Naive thymus-derived CD8-positive, alpha-beta T cell (primary cell): Measurements from ENCODE around the gene SLC22A5. TPM values are rescaled to one million over a fixed set of nuclear protein-coding genes. Genes with fewer than 3 reads are reported as not detected.

ENCODE experiments used
- ATAC-seq, 2 donors: fragments of 150-1000 bp; cut with Tn5 transposase in 1 of 2; sonication (Bioruptor Pico), chemical (Tn5 transposase) in 1 of 2; 1 replicate in 1 of 2; 2 replicates in 1 of 2; pipeline ENCODE4 v1.10.0; 2021; ENCODE audit warnings: mild to moderate bottlenecking in 2 of 2, moderate library complexity in 2 of 2
- POLR2A ChIA-PET: fragments of 350-600 bp; sonication (Branson Sonifier 250); formaldehyde crosslinking; loops from one replicate; lab custom pipeline; 2021; ENCODE audit warnings: antibody characterized with exemption; lab: Charles Lee
- DNase-seq, 10 donors: peaks; one replicate each; pipeline versions ENCODE4 v3.0.0 to v3.0.0-alpha.2; 2020 to 2022
- H3K27ac Mint-ChIP-seq, 10 donors: one replicate each; pipeline ENCODE4 v1.8.0; 2020 to 2022; ENCODE audit warnings: mild to moderate bottlenecking in 10 of 10, mixed read lengths in 10 of 10, moderate library complexity in 4 of 10, inconsistent platforms in 1 of 10
- H3K27me3 Mint-ChIP-seq, 5 donors: one replicate each; pipeline ENCODE4 v1.8.0; 2021 to 2022; ENCODE audit warnings: mixed read lengths in 5 of 5
- H3K36me3 Mint-ChIP-seq, 3 donors: one replicate each; pipeline ENCODE4 v1.8.0; 2020 to 2022; ENCODE audit warnings: mixed read lengths in 3 of 3, mild to moderate bottlenecking in 2 of 3, inconsistent platforms in 1 of 3
- H3K4me1 Mint-ChIP-seq, 4 donors: one replicate each; pipeline ENCODE4 v1.8.0; 2021 to 2022; ENCODE audit warnings: mixed read lengths in 4 of 4
- H3K4me3 Mint-ChIP-seq, 10 donors: one replicate each; pipeline ENCODE4 v1.8.0; 2020 to 2022; ENCODE audit warnings: mild to moderate bottlenecking in 10 of 10, mixed read lengths in 10 of 10, moderate library complexity in 6 of 10, inconsistent platforms in 1 of 10
- H3K9me3 Mint-ChIP-seq, 9 donors: one replicate each; pipeline ENCODE4 v1.8.0; 2020 to 2022; ENCODE audit warnings: mixed read lengths in 9 of 9, mild to moderate bottlenecking in 3 of 9, inconsistent platforms in 1 of 9, moderate library complexity in 1 of 9
- polyA plus RNA-seq, 3 donors: library from polyadenylated mRNA; unstranded; fragments of 300-500 nt; fragmentation: Illumina TruSeq; gene quantifications; one replicate each; pipeline ENCODE4 v1.2.3, GENCODE V29; 2021
- total RNA-seq, 8 experiments: library from RNA in 2 of 8; stranded (reverse) in 2 of 8; gene quantifications; one replicate each; pipeline ENCODE4 v1.2.3 and lab custom pipeline; 2021 to 2026

SLC22A5 gene
- total and polyA plus RNA-seq, 5 experiments from 2014 or later: 1.9 to 11.1 (median 3.2) TPM

DNA sequence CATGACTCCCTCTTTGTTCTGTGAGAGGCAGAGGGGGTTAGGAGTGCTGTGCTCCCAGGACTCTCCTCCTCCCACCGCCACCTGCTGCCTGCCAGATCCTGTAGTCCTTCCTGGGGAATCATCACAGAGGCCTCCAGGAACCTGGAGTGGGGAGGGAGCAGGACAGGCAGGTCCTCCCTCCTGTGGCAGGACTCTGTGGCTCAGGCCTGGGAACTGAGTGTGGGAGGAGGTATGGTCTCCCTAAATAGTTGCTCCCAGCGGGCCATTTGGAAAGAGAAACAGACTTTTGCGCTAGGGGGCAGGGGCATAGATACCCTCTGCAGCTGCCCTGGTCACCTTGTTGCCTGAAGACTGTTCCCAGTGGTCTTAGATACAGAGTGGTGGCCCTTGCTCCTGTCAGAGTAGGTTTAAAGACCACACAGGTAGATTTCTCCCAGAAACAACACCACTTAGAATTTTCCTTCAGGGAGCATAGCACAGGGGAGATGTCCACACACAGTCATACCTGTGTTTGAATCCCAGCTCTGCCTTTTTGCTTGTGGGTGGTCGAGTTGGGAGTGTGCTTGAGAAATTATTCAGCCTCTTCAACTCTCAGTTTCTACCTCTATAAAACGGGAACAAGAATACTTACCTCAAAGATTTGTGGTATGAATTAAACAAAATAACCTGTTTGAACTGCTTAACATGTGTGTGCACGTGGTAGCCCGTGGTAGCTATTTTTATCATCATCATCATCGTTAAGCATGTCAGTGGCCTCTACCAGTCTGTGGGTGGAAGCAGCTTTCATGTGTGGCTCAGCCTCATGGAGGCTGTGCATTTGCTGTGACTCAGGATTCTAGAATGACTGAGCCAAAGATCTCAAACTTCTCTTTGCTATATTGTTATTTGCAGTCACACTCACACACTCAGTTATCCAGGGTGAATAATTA is 55.8 kb downstream of the SLC22A5 start:
- Mint-ChIP-seq H3K36me3 (peaks cover 0 to 18% (median 6%) of the 10 kb centered on the region in 3 donors), H3K4me1 (peaks cover 56 to 100% (median 99%) of the 10 kb centered on the region in 4 donors), H3K4me3 (peak overlapping the region; percentile 54 to 90 (median 78)), H3K9me3 (no peaks in the 10 kb centered on the region), H3K27ac (peak overlapping the region; percentile 91 to 100 (median 98)), H3K27me3 (no peaks in the 10 kb centered on the region)
- ATAC-seq (peak; percentile 75 to 77), DNase-seq (peak; percentile 22 to 81 (median 62))
- POLR2A ChIA-PET: interaction anchor here (0.5 to 12.3 kb wide), 12 partner anchors 10 to 1534 kb away, joined by 3 to 274 read pairs (median 26); partner anchors contain the start of gene IRF1

- Mint-ChIP-seq H3K4me3 (peak overlapping the region; percentile 54 to 90 (median 78)), H3K9me3 (no peaks in the 10 kb centered on the region), H3K27me3 (no peaks in the 10 kb centered on the region), H3K36me3 (peaks cover 0 to 19% (median 8%) of the 10 kb centered on the region in 3 donors), H3K27ac (peak overlapping the region; percentile 95 to 100 (median 98)), H3K4me1 (peaks cover 54 to 100% (median 98%) of the 10 kb centered on the region in 4 donors)
- DNase-seq: no peak
- POLR2A ChIA-PET: interaction anchor here (0.5 to 12.3 kb wide), 15 partner anchors 10 to 1533 kb away, joined by 3 to 274 read pairs (median 7); partner anchors contain the start of genes IRF1 and RAD50
- ATAC-seq: no peak
Observed at GRCh38 chr5:132425975-132426524, 56.5 kb downstream of the SLC22A5 start.

DNA sequence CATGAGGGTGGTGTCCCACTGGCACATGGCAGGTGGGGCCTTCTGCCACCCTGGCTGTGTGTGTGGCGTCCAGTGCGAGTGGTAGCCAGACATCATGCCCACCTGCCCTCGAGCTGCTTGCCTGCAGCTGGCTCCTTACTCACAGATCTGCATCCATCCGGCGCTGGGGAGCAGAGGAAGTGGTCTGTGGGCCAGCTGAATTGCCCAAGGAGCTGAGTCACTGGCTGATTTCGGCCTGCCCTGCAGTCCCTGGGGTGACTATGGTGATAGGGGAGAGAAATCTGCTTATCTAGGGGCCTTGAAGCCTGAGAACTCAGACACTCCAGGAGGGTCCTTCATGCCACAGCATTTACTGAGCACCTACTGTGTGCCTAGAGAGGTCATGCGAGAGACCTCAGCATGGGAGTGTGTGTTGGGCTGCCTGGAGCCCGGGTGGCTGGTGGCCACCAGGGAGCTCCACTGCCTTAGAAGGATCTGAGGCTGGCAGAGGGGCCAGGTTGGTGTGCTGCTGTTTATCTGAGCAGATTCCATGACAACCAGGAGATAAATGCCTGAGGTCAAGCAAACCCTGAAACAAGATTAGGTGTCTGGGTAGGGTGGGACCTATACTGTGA is 57.1 kb downstream of the SLC22A5 start:
- POLR2A ChIA-PET: interaction anchor here (0.9 to 12.3 kb wide), 14 partner anchors 10 to 130 kb away, joined by 3 to 274 read pairs (median 10); partner anchors contain the start of genes IRF1 and RAD50
- H3K4me1 Mint-ChIP-seq: peaks cover 51 to 100% (median 98%) of the 10 kb centered on the region in 4 donors
- DNase-seq (peak in 5 of 10 donors; percentile 31 to 59 (median 36)), ATAC-seq (peak; percentile 31 to 40)
- H3K9me3 Mint-ChIP-seq: no peaks in the 10 kb centered on the region
- H3K27ac Mint-ChIP-seq: peak overlapping the region; percentile 95 to 100 (median 98)
- peaks cover 0 to 21% (median 10%) of the 10 kb centered on the region in 3 donors for H3K36me3 Mint-ChIP-seq
- peak overlapping the region; percentile 62 to 90 (median 84) for H3K4me3 Mint-ChIP-seq
- H3K27me3 Mint-ChIP-seq: no peaks in the 10 kb centered on the region

DNA sequence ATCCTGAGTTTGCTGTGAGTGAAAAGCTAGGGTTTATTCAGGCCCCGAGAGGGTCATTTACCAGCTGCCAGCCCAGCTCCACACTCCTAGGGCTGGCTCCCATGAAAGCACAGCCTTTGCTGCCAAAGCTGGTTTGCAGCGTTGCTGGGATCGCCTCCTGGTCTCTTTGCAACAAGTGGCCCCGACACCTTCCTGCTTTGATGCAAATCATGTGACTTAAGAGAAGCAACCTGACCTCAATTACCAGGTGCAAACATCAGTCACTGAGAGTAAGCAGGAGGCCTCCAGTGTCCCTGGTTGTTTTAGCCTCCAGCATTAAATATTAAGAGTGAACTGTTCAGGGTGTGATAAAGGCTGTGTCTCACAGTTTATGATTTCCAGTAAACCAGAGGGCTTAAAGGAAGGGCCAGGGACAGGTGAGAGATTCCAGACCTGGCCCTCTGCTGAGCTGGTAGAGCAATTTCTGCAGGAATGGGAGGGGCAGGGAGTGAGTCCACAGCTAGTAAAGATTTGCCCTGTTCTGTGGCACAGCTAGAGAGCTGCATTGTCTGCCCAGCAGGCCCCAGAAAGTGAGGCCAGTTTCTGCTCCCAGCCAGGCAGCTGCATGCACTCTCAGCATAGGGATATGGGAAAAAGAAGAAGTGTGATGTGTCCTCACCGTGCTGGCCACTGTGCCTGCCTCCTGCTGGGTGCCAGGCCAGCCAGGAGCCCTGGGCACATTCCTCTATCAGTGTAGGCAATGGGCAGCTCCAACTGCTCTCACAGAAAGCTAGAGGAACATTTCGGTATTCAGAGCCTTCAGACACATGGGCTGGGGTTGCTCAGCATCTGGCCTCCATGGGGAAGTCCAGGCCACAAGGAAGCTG is 58.0 kb downstream of the SLC22A5 start:
- ATAC-seq: peak; percentile 60 to 79
- H3K27ac Mint-ChIP-seq: peak overlapping the region; percentile 95 to 100 (median 98)
- POLR2A ChIA-PET: interaction anchor here (0.5 to 12.3 kb wide), 11 partner anchors 9 to 131 kb away, joined by 4 to 274 read pairs (median 39); partner anchors contain the start of genes IRF1 and RAD50
- DNase-seq: peak in 9 of 10 donors; percentile 32 to 77 (median 58)
- H3K36me3 Mint-ChIP-seq: peaks cover 0 to 23% (median 10%) of the 10 kb centered on the region in 3 donors
- H3K27me3 Mint-ChIP-seq: no peaks in the 10 kb centered on the region
- H3K9me3 Mint-ChIP-seq: no peaks in the 10 kb centered on the region
- peaks cover 57 to 100% (median 99%) of the 10 kb centered on the region in 4 donors for H3K4me1 Mint-ChIP-seq
- H3K4me3 Mint-ChIP-seq: peak overlapping the region; percentile 62 to 90 (median 84)

GRCh38 chr5:132428147-132428482 is 58.6 kb downstream of the SLC22A5 start:
- Mint-ChIP-seq H3K4me1 (peaks cover 63 to 100% (median 99%) of the 10 kb centered on the region in 4 donors), H3K9me3 (no peaks in the 10 kb centered on the region), H3K27ac (peak overlapping the region; percentile 95 to 100 (median 98)), H3K4me3 (peak overlapping the region in 9 of 10 donors; percentile 62 to 90 (median 85)), H3K36me3 (peaks cover 0 to 27% (median 6%) of the 10 kb centered on the region in 3 donors), H3K27me3 (no peaks in the 10 kb centered on the region)
- DNase-seq (no peak), ATAC-seq (no peak)
- POLR2A ChIA-PET: interaction anchor here (1.3 to 12.3 kb wide), 8 partner anchors 8 to 69 kb away, joined by 3 to 274 read pairs (median 71); partner anchors contain the start of gene IRF1

DNA sequence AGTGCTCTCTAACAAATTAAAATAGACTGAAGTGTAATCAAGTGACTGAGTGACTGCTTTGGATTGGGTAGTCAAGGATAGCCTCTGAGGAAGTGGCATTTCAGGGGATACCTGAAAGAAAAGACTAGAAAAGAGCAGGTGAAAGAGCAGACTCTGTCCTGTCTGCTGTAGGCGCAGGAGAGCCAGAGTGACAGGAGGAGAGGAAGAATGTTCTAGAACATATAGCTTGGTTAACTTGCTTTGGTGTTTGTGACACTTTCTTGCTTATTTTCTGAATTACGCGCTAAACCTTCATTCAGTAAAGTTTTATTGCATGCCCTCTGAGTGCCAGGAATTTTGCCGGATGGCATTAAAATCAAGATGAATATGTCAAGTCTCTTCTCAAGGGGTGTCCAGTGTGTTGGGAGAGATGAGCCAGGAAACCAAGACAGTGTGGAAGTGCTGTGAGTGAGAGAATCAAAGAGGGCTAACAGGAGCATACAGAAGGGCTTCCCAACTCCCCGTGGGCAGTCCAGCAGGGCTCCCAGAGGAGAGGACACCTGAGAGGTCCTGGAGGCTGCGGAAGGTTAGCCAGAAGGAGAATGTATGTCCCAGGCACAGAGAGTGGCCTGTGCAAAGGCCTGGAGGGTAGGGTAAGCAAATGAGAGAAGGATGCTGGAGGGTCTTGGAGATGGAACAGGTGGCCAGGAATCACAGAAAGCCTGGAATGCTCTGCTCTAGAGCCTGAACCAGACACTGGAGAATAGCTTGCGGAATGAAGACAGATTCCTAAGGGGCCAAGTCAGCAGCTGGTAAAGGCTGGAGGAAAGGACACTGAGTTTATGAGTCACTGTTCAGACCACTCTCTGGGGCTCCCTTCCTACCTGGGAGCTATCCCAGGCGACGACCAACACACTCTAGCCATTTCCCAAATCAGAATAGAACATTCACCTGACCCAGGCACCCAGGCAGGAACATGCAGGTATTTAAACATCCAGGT is 59.3 kb downstream of the SLC22A5 start:
- Mint-ChIP-seq H3K36me3 (peaks cover 0 to 24% (median 6%) of the 10 kb centered on the region in 3 donors), H3K4me3 (peak overlapping the region in 9 of 10 donors; percentile 25 to 90 (median 80)), H3K27me3 (no peaks in the 10 kb centered on the region), H3K27ac (peak overlapping the region; percentile 95 to 100 (median 98)), H3K9me3 (no peaks in the 10 kb centered on the region), H3K4me1 (peaks cover 59 to 99% (median 94%) of the 10 kb centered on the region in 4 donors)
- DNase-seq: no peak
- POLR2A ChIA-PET: interaction anchor here (1.3 to 12.3 kb wide), 8 partner anchors 8 to 68 kb away, joined by 3 to 274 read pairs (median 71); partner anchors contain the start of gene IRF1
- no peak for ATAC-seq

- Mint-ChIP-seq H3K36me3 (peaks cover 0 to 24% (median 10%) of the 10 kb centered on the region in 3 donors), H3K4me1 (peaks cover 59 to 97% (median 93%) of the 10 kb centered on the region in 4 donors), H3K9me3 (no peaks in the 10 kb centered on the region), H3K27me3 (no peaks in the 10 kb centered on the region), H3K27ac (peak overlapping the region; percentile 75 to 100 (median 98)), H3K4me3 (peak overlapping the region in 8 of 10 donors; percentile 10 to 70 (median 40))
- POLR2A ChIA-PET: interaction anchor here (1.4 to 12.3 kb wide), 5 partner anchors 10 to 60 kb away, joined by 3 to 274 read pairs (median 62); partner anchors contain the start of gene IRF1
- ATAC-seq (no peak), DNase-seq (no peak)
Observed at GRCh38 chr5:132429463-132430440, 60.2 kb downstream of the SLC22A5 start.

DNA sequence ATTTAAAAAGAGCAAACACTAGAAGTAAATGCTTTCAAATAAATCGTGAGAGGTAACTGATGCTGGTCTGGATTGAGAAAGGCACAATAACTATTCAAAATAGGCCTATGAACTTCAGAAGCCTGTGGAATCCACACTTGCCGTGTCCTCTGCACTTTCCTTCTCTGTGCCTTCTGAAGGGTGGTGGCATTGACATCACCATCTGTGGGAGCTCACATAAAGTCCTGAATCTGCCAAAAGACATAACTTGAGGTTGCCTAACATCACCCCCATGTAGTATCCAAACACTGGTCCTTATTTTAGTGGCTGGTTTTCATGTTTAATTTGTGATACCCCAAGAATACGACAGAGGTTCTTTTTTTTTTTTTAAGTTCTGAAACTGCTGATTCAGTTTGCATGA is 61.2 kb downstream of the SLC22A5 start:
- peaks cover 0 to 28% (median 15%) of the 10 kb centered on the region in 3 donors for H3K36me3 Mint-ChIP-seq
- DNase-seq (no peak), ATAC-seq (no peak)
- H3K27ac Mint-ChIP-seq: peak overlapping the region; percentile 26 to 100 (median 97)
- no peaks in the 10 kb centered on the region for H3K27me3 Mint-ChIP-seq
- no peaks in the 10 kb centered on the region for H3K9me3 Mint-ChIP-seq
- peak overlapping the region in 2 of 10 donors; percentile 4 to 36 for H3K4me3 Mint-ChIP-seq
- POLR2A ChIA-PET: interaction anchor here (0.6 to 12.3 kb wide), 6 partner anchors 10 to 1145 kb away, joined by 3 to 274 read pairs (median 18); partner anchors contain the start of gene IRF1
- H3K4me1 Mint-ChIP-seq: peaks cover 58 to 97% (median 91%) of the 10 kb centered on the region in 4 donors

DNA sequence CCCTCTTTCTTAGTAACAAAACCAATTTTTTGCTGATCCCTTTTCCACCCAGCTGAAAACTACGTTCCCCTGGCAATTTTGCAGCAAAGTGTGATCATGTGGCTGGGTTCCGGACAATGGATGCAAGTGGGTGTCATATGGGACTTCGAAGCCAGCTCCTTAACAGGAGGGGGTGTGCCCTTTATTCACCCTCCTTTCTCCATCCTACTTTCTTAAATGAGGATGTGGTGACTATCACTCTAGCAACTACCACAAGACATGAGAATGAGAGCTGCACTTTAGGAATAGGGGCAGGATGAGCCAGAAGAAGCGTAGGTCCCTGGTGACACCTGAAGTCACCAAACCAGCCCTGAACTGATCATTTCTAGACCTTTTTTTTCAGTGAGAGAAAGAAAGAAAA is 62.1 kb downstream of the SLC22A5 start:
- ATAC-seq (peak in 1 of 2 donors; percentile 16), DNase-seq (no peak)
- H3K9me3 Mint-ChIP-seq: no peaks in the 10 kb centered on the region
- H3K4me1 Mint-ChIP-seq: peaks cover 60 to 96% (median 90%) of the 10 kb centered on the region in 4 donors
- no peaks in the 10 kb centered on the region for H3K27me3 Mint-ChIP-seq
- POLR2A ChIA-PET: interaction anchor here (0.9 to 12.3 kb wide), 6 partner anchors 11 to 65 kb away, joined by 3 to 274 read pairs (median 18); partner anchors contain the start of gene IRF1
- H3K36me3 Mint-ChIP-seq: peaks cover 0 to 28% (median 19%) of the 10 kb centered on the region in 3 donors
- H3K4me3 Mint-ChIP-seq: peak overlapping the region in 7 of 10 donors; percentile 1 to 76 (median 48)
- H3K27ac Mint-ChIP-seq: peak overlapping the region in 9 of 10 donors; percentile 51 to 100 (median 93)
